Lower leg skin (tissue), 4 donors: ENCODE data around the gene S100A1. TPM values are rescaled to one million over a fixed set of nuclear protein-coding genes. Genes with fewer than 3 reads are reported as not detected.

ENCODE experiments used
- DNase-seq, 2 donors: peaks; one replicate each; pipeline ENCODE4 v3.0.0-alpha.2; 2019; ENCODE audit warnings: low spot score in 2 of 2
- H3K4me3 ChIP-seq: fragments of 200-600 bp; sonication (generic); 2 replicates; pipeline ENCODE4 v1.5.1; 2017; ENCODE audit warnings: mild to moderate bottlenecking, low read depth; ENCODE audit not compliant: poor library complexity, severe bottlenecking
- CTCF ChIP-seq, 3 donors: fragments of 450-650 bp; IDR thresholded peaks; one replicate each; pipeline ENCODE4 v1.5.1; 2016; ENCODE audit warnings: antibody characterized with exemption in 3 of 3, mild to moderate bottlenecking in 3 of 3, moderate library complexity in 2 of 3
- POLR2A ChIP-seq, 2 donors: fragments of 450-650 bp; IDR thresholded peaks; one replicate each; pipeline ENCODE4 v1.6.1; 2016 to 2017; ENCODE audit warnings: antibody characterized with exemption in 2 of 2, mild to moderate bottlenecking in 1 of 2, moderate library complexity in 1 of 2
- WGBS, 2 donors: methylation state at CpG; one replicate each; pipeline ENCODE4 v1.1.5; 2018; 5-methylcytosine and 5-hydroxymethylcytosine counted together
- intact Hi-C: fragments of 100-400 bp; cut with DNase I; formaldehyde crosslinking; loops from one replicate; pipeline ENCODE4 v1.15.0; 2023; ENCODE audit warnings: low total_unique reads
- total RNA-seq, 4 donors: library from RNA; depleted of rRNA; stranded (reverse); fragments of >200 nt; gene quantifications; one replicate each; pipeline ENCODE4 v1.1.0, GENCODE V29; 2016

Gene S100A1
- total RNA-seq, 4 donors from 2014 or later = 8.7 to 33.5 (median 23.8) TPM

GRCh38 chr1:153633161-153633753 is 5.0 kb downstream of the S100A1 start:
- no peak for TF ChIP-seq POLR2A (IDR thresholded peaks at IDR 0.05)
- no peak for TF ChIP-seq CTCF (IDR thresholded peaks at IDR 0.05)
- DNase-seq = no peak
- WGBS, 2 donors = 34 to 35% methylated on average over 18 of the region's 18 CpGs
- intact Hi-C loops = no loop called here
- no peak overlapping the region for H3K4me3 ChIP-seq

- 0 to 1% methylated on average over 60 to 62 of the region's 65 CpGs for WGBS, 2 donors
- intact Hi-C loops = no loop called here
- peak; percentile 99 for DNase-seq
- H3K4me3 ChIP-seq = peak within 1 kb of the TSS; percentile 81
- peak in 1 of 2 donors; percentile 57 for TF ChIP-seq POLR2A (IDR thresholded peaks at IDR 0.05)
- no peak for TF ChIP-seq CTCF (IDR thresholded peaks at IDR 0.05)
Measured at GRCh38 chr1:153633754-153634665, 5.8 kb downstream of the S100A1 start, which contains the start of gene CHTOP. TSS of gene CHTOP (plus strand) at chr1:153634066. CDS start at chr1:153636589, 2,523 bp downstream.

GRCh38 chr1:153635872-153636271 is 7.6 kb downstream of the S100A1 start:
- no peak for DNase-seq
- WGBS, 2 donors = 84 to 90% methylated on average over 7 of the region's 7 CpGs
- no peak overlapping the region for H3K4me3 ChIP-seq
- intact Hi-C loops = no loop called here
- TF ChIP-seq CTCF (IDR thresholded peaks at IDR 0.05) = no peak
- no peak for TF ChIP-seq POLR2A (IDR thresholded peaks at IDR 0.05)

- no peak for DNase-seq
Measured at GRCh38 chr1:153636312-153636711, 8.1 kb downstream of the S100A1 start.

GRCh38 chr1:153638261-153638660 is 10.0 kb downstream of the S100A1 start:
- no peak for DNase-seq
- intact Hi-C loops = no loop called here
- TF ChIP-seq CTCF (IDR thresholded peaks at IDR 0.05) (no peak), POLR2A (IDR thresholded peaks at IDR 0.05) (no peak)
- WGBS, 2 donors = 85 to 90% methylated on average over 6 of the region's 6 CpGs
- no peak overlapping the region for H3K4me3 ChIP-seq

More at GRCh38 chr1:153636312-153636711, 8.1 kb downstream of the S100A1 start:
- TF ChIP-seq CTCF (IDR thresholded peaks at IDR 0.05) = no peak
- no peak for TF ChIP-seq POLR2A (IDR thresholded peaks at IDR 0.05)
- 90 to 92% methylated on average over 9 of the region's 9 CpGs for WGBS, 2 donors
- H3K4me3 ChIP-seq = no peak overlapping the region
- intact Hi-C loops = no loop called here
